Breast epithelium (tissue), 4 donors: Measurements from ENCODE around the gene IFNL3. TPM values are rescaled to one million over a fixed set of nuclear protein-coding genes. Genes with fewer than 3 reads are reported as not detected.

Source experiments
- DNase-seq, 2 donors: peaks; one replicate each; pipeline ENCODE4 v3.0.0-alpha.2; 2019; ENCODE audit warnings: low spot score in 2 of 2
- H3K27ac ChIP-seq, 2 donors: fragments of 200-600 bp; sonication (generic) in 1 of 2; one replicate each; pipeline ENCODE4 v1.5.1; 2016 to 2019; ENCODE audit warnings: mild to moderate bottlenecking in 1 of 2
- H3K27me3 ChIP-seq, 2 donors: fragments of 200-600 bp; sonication (generic) in 1 of 2; one replicate each; pipeline versions ENCODE4 v1.5.1 to v1.6.0; 2017 to 2019; ENCODE audit warnings: control low read depth in 1 of 2, mild to moderate bottlenecking in 1 of 2
- H3K36me3 ChIP-seq: fragments of 200-600 bp; one replicate; pipeline ENCODE4 v1.5.1; 2019
- H3K4me1 ChIP-seq, 2 donors: fragments of 200-600 bp; sonication (generic); one replicate each; pipeline ENCODE4 v1.5.1; 2016 to 2019; ENCODE audit warnings: control low read depth in 1 of 2
- H3K4me3 ChIP-seq, 3 donors: fragments of 200-600 bp; sonication (generic); 1 replicate in 2 of 3; 2 replicates in 1 of 3; pipeline ENCODE4 v1.5.1; 2016 to 2019; ENCODE audit warnings: mild to moderate bottlenecking in 3 of 3, moderate library complexity in 2 of 3
- H3K9me3 ChIP-seq, 2 donors: fragments of 200-600 bp; sonication (generic) in 1 of 2; one replicate each; pipeline ENCODE4 v1.5.1; 2016 to 2019; ENCODE audit warnings: control low read depth in 1 of 2
- POLR2A ChIP-seq: fragments of 450-650 bp; IDR thresholded peaks from one replicate; pipeline ENCODE4 v1.6.1; 2016; ENCODE audit warnings: antibody characterized with exemption, mild to moderate bottlenecking, moderate library complexity
- POLR2AphosphoS5 ChIP-seq, 3 donors: sonication (generic); formaldehyde crosslinking; IDR thresholded peaks; one replicate each; pipeline ENCODE4 v1.6.1; 2017; ENCODE audit warnings: antibody characterized with exemption in 3 of 3
- intact Hi-C: fragments of 100-400 bp; cut with DNase I; formaldehyde crosslinking; loops from one replicate; pipeline ENCODE4 v1.15.1; 2023; ENCODE audit warnings: low total_unique reads
- total RNA-seq, 3 donors: library from RNA; depleted of rRNA; stranded (reverse); fragments of >200 nt; gene quantifications; one replicate each; pipeline ENCODE4 v1.1.0, GENCODE V29; 2016
- TF ChIP-seq, protein P1 (sequence below), 3 donors: fragments of 450-650 bp; IDR thresholded peaks; one replicate each; pipeline ENCODE4 v1.5.1; 2016 to 2017; ENCODE audit warnings: antibody characterized with exemption in 3 of 3, mild to moderate bottlenecking in 3 of 3, moderate library complexity in 3 of 3

IFNL3 gene
- total RNA-seq, 3 donors from 2014 or later = not detected

DNA sequence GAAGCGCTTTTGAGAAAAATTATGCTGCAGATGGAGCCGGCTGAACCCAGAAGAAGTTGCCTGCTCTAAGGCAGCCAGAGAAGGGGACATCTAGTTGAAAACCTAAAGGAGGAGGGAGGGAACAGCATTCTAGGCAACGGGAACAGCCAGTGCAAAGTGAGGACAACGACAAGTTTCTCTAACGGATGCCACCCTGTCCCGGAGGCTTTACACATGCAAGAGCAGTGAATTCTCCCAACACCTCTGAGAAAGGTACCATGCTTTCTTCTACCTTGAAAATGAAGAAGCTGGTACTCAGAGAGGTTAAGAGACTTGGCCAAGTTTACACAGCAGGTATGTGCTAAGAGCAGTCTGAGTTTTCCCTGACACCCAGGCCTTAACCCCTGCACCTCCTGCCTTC, 5.9 kb downstream of the IFNL3 start:
- intact Hi-C loops = no loop called here
- no peak overlapping the region for H3K4me3 ChIP-seq
- no peaks in the 10 kb centered on the region for H3K9me3 ChIP-seq
- DNase-seq = no peak
- H3K36me3 ChIP-seq = no peaks in the 10 kb centered on the region
- H3K27me3 ChIP-seq = no peaks in the 10 kb centered on the region
- TF ChIP-seq POLR2AphosphoS5 (IDR thresholded peaks at IDR 0.05) (no peak), POLR2A (no peak)
- TF ChIP-seq, protein P1, sequence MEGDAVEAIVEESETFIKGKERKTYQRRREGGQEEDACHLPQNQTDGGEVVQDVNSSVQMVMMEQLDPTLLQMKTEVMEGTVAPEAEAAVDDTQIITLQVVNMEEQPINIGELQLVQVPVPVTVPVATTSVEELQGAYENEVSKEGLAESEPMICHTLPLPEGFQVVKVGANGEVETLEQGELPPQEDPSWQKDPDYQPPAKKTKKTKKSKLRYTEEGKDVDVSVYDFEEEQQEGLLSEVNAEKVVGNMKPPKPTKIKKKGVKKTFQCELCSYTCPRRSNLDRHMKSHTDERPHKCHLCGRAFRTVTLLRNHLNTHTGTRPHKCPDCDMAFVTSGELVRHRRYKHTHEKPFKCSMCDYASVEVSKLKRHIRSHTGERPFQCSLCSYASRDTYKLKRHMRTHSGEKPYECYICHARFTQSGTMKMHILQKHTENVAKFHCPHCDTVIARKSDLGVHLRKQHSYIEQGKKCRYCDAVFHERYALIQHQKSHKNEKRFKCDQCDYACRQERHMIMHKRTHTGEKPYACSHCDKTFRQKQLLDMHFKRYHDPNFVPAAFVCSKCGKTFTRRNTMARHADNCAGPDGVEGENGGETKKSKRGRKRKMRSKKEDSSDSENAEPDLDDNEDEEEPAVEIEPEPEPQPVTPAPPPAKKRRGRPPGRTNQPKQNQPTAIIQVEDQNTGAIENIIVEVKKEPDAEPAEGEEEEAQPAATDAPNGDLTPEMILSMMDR (IDR thresholded peaks at IDR 0.05) = no peak
- H3K4me1 ChIP-seq = no peaks in the 10 kb centered on the region
- H3K27ac ChIP-seq = no peak overlapping the region

DNA sequence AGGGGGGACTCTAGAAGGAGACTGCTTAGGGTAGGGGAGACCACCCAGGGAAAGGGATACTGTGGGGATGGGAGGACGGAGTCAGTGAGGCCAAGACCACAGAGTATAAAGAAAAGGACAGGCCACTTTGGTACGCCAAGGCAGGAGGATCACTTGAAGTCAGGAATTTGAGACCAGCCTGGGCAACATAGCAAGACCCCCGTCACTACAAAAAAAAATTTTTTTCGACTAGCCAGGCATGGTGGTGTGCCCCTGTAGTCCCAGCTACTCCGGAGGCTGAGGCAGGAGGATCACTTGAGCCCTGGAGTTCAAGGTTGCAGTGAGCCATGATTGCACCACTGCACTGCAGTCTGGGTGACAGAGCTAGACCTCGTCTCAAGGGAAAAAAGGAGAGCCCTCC, 6.6 kb downstream of the IFNL3 start:
- Histone ChIP-seq H3K27ac (no peak overlapping the region), H3K4me3 (no peak overlapping the region), H3K36me3 (no peaks in the 10 kb centered on the region), H3K9me3 (no peaks in the 10 kb centered on the region), H3K27me3 (no peaks in the 10 kb centered on the region), H3K4me1 (no peaks in the 10 kb centered on the region)
- DNase-seq = no peak
- intact Hi-C loops = no loop called here
- TF ChIP-seq POLR2AphosphoS5 (IDR thresholded peaks at IDR 0.05) (no peak), POLR2A (no peak)
- TF ChIP-seq, protein P1 (IDR thresholded peaks at IDR 0.05) = no peak

DNA sequence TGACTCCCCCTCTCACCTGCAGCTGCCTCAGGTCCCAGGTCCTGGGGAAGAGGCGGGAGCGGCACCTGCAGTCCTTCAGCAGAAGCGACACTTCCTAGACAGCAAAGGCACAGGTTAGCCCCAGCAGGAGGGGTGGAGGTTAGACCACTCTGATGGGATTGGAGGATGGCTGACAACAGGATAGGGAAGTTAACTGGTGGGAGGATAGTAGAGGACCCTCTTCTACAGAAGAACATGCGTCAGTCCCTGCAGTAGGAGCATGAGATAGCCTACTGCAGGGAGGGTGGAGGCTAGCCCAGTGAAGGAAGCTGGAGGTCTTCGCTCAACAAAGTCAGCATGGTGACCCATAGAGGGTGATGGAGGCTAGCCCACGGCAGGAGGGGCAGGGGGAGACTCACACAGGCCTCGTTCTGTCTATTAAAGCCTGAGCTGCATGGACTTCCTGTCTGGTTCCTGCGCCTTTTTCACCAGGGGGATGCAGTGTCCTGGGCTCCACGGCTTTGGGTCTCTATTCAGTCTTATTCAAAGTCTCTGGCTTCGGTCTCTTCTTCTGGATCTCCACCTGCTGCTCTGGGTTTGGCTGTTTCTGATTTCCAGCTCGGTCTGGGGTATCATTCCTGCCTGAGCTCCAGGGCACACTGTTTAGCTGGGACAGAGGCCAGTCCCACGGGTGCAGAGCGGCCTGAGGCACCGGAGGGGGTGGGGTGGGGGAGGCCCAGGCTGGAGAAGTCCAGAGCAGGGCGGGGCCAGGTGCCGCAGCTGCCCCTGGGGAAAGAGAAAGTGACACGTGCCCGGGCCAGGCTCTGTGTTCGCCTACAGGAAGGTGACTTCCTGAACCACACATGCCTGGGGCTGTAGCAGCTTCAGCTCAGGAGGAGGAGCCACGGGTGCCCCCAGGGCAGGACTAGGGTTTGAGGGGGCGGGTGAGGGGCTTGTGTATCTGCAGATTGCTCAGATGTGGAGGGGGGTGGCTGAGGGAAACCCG, 7.3 kb downstream of the IFNL3 start:
- TF ChIP-seq POLR2AphosphoS5 (IDR thresholded peaks at IDR 0.05) (no peak), POLR2A (no peak)
- TF ChIP-seq, protein P1 (IDR thresholded peaks at IDR 0.05) = no peak
- Histone ChIP-seq H3K36me3 (no peaks in the 10 kb centered on the region), H3K27ac (no peak overlapping the region), H3K4me3 (peak overlapping the region in 1 of 3 donors; percentile 19), H3K27me3 (no peaks in the 10 kb centered on the region), H3K4me1 (no peaks in the 10 kb centered on the region), H3K9me3 (no peaks in the 10 kb centered on the region)
- intact Hi-C loops = no loop called here
- DNase-seq = peak; percentile 18 to 61

DNA sequence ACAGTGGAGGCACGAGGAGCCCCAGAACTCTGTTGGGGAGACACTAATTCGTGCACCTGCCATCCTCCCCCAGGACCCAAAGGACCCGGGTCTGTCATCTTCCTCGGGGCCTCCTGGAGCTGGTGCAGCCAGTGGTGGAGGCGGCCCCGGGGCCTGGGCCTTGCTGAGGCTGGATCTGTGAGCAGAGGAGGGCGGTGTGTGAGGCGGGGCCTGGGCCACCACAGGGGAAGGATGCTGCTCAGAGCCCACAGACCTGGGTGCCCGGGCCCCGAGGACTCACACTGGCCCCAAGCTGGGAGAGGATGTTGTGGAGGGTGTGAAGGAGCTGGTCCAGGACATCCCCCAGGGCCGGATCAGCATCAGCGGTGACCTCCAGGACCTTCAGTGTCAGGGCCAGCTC, 8.3 kb downstream of the IFNL3 start:
- DNase-seq = no peak
- no peaks in the 10 kb centered on the region for H3K9me3 ChIP-seq

DNA sequence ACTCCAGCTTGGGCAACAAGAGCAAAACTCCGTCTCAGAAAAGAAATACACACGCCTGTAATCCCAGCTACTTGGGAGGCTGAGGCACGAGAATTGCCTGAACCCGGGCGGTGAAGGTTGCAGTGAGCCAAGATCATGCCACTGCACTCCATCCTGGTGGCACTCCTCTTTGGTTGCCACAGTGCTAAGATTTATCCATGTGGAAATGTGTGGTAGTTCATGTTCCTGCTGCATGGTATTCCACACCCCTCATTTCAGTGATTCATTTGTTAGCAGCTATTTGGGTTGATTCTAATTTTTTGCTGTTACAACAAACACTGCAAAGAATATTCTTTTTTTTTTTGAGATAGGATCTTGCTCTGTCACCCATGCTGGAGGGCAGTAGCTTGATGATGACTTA, 12.1 kb downstream of the IFNL3 start:
- Histone ChIP-seq H3K9me3 (peaks cover 0 to 4% of the 10 kb centered on the region in 2 donors), H3K27ac (no peak overlapping the region), H3K4me3 (no peak overlapping the region), H3K4me1 (no peaks in the 10 kb centered on the region), H3K36me3 (no peaks in the 10 kb centered on the region), H3K27me3 (no peaks in the 10 kb centered on the region)
- no peak for DNase-seq
- TF ChIP-seq POLR2A = no peak
- TF ChIP-seq, protein P1 (IDR thresholded peaks at IDR 0.05) = no peak
- TF ChIP-seq POLR2AphosphoS5 (IDR thresholded peaks at IDR 0.05) = no peak
- intact Hi-C loops = no loop called here

More for the DNA sequence above, 8.3 kb downstream of the IFNL3 start:
- Histone ChIP-seq H3K4me1 (no peaks in the 10 kb centered on the region), H3K36me3 (no peaks in the 10 kb centered on the region), H3K27ac (no peak overlapping the region), H3K4me3 (no peak overlapping the region), H3K27me3 (no peaks in the 10 kb centered on the region)
- intact Hi-C loops = no loop called here
- no peak for TF ChIP-seq POLR2A
- TF ChIP-seq POLR2AphosphoS5 (IDR thresholded peaks at IDR 0.05) = no peak
- TF ChIP-seq, protein P1 (IDR thresholded peaks at IDR 0.05) = no peak
